Bronchial epithelial cell (primary cell): ENCODE data around the gene SNX7. TPM values are rescaled to one million over a fixed set of nuclear protein-coding genes. Genes with fewer than 3 reads are reported as not detected.

Source experiments
- DNase-seq: peaks from one replicate; pipeline ENCODE4 v3.0.0-alpha.2; 2010; ENCODE audit warnings: low read depth
- FAIRE-seq: peaks from 2 replicates; lab custom pipeline; 2011; peaks lifted over from hg19 to GRCh38; lab: Jason Lieb, UNC
- H3K27me3 ChIP-seq: 2 replicates; pipeline ENCODE4 v1.5.1; 2011; ENCODE audit warnings: low read length; ENCODE audit not compliant: control insufficient read depth, insufficient read depth
- H3K36me3 ChIP-seq: 2 replicates; pipeline ENCODE4 v1.5.1; 2011; ENCODE audit warnings: low read length; ENCODE audit not compliant: control insufficient read depth, insufficient read depth
- H3K4me3 ChIP-seq: 2 replicates; pipeline ENCODE4 v1.5.1; 2011; ENCODE audit warnings: mild to moderate bottlenecking, low read depth, low read length, control low read depth
- CTCF ChIP-seq: IDR thresholded peaks from 2 replicates; pipeline ENCODE4 v1.5.1; 2011; ENCODE audit warnings: mild to moderate bottlenecking, moderate library complexity, low read length, control low read depth, inconsistent platforms; ENCODE audit not compliant: insufficient read depth, severe bottlenecking
- total RNA-seq: library from RNA; depleted of rRNA; stranded (reverse); fragments of >200 nt; gene quantifications from 2 replicates; pipeline ENCODE4 v1.2.1, GENCODE V29; 2014

Gene SNX7
- total RNA-seq, 1 donor from 2014 or later: 19.0 TPM

- Histone ChIP-seq H3K36me3 (no peaks in the 10 kb centered on the region), H3K27me3 (no peaks in the 10 kb centered on the region), H3K4me3 (no peak overlapping the region)
- DNase-seq: no peak
- no peak for FAIRE-seq
- TF ChIP-seq CTCF: no peak
Measured at GRCh38 chr1:98793136-98793535, 131.6 kb downstream of the SNX7 start.

GRCh38 chr1:98794196-98794886, 132.8 kb downstream of the SNX7 start:
- no peak overlapping the region for H3K4me3 ChIP-seq
- TF ChIP-seq CTCF: peak; percentile 67
- no peaks in the 10 kb centered on the region for H3K27me3 ChIP-seq
- FAIRE-seq (no peak), DNase-seq (peak; percentile 79)
- H3K36me3 ChIP-seq: no peaks in the 10 kb centered on the region

GRCh38 chr1:98796049-98796448, 134.5 kb downstream of the SNX7 start:
- H3K4me3 ChIP-seq: no peak overlapping the region
- no peak for DNase-seq
- H3K27me3 ChIP-seq: no peaks in the 10 kb centered on the region
- TF ChIP-seq CTCF: no peak
- no peak for FAIRE-seq
- no peaks in the 10 kb centered on the region for H3K36me3 ChIP-seq

- no peaks in the 10 kb centered on the region for H3K27me3 ChIP-seq
- no peak overlapping the region for H3K4me3 ChIP-seq
- no peak for TF ChIP-seq CTCF
- no peak for FAIRE-seq
- H3K36me3 ChIP-seq: no peaks in the 10 kb centered on the region
- no peak for DNase-seq
Measured at GRCh38 chr1:98797506-98797905, 136.0 kb downstream of the SNX7 start.
